ENCODE results near the gene TRAF5. TPM values are rescaled to one million over a fixed set of nuclear protein-coding genes. Genes with fewer than 3 reads are reported as not detected.
"Not testable (repeated sequence)": the region's sequence is repeated elsewhere in the genome, so short reads cannot be mapped to it uniquely, and the experiment has no call there.

The TRAF5 gene
- total RNA-seq, 1 donor from 2014 or later: 14.4 TPM

- not testable (repeated sequence) for H3K36me3 ChIP-seq (ENCODE audit: insufficient read depth, low read length); H3K9me3 ChIP-seq (ENCODE audit: insufficient read depth, low read depth, low read length); H3K4me3 ChIP-seq (ENCODE audit: insufficient read depth, low read depth, low read length); H3K4me1 Mint-ChIP-seq (ENCODE audit: low read depth, unreplicated experiment); H2AFZ ChIP-seq (ENCODE audit: low read depth, low read length); H4K20me1 ChIP-seq (ENCODE audit: insufficient read depth, low read length); H3K27ac ChIP-seq (ENCODE audit: low read depth, low read length); H3K4me2 ChIP-seq (ENCODE audit: low read length); H3K4me1 ChIP-seq (ENCODE audit: insufficient read depth, low read length); H3K27me3 Mint-ChIP-seq (ENCODE audit: low read depth, unreplicated experiment); H3K79me2 ChIP-seq (ENCODE audit: insufficient read depth, low read length); DNase-seq (ENCODE audit: low read depth); H3K27ac Mint-ChIP-seq (ENCODE audit: unreplicated experiment); H3K9ac ChIP-seq (ENCODE audit: low read length); FAIRE-seq; H3K27me3 ChIP-seq (ENCODE audit: insufficient read depth, low read length); H3K4me3 Mint-ChIP-seq (ENCODE audit: unreplicated experiment)
- H3K36me3 Mint-ChIP-seq (ENCODE audit: low read depth, unreplicated experiment): peaks cover 11% of the 10 kb centered on the region
- peaks cover 31% of the 10 kb centered on the region for H3K9me3 Mint-ChIP-seq (ENCODE audit: unreplicated experiment)
Observed at GRCh38 chr1:211407749-211408148, 81.1 kb downstream of the TRAF5 start.

GRCh38 chr1:211411639-211412038, 85.0 kb downstream of the TRAF5 start:
- Mint-ChIP-seq H3K36me3 (ENCODE audit: low read depth, unreplicated experiment) (peaks cover 6% of the 10 kb centered on the region), H3K9me3 (ENCODE audit: unreplicated experiment) (peaks cover 15% of the 10 kb centered on the region)
- no peak for FAIRE-seq

GRCh38 chr1:211415700-211416099, 89.1 kb downstream of the TRAF5 start:
- no peaks in the 10 kb centered on the region for H4K20me1 ChIP-seq (ENCODE audit: insufficient read depth, low read length)
- H3K27ac ChIP-seq (ENCODE audit: low read depth, low read length): peak overlapping the region; percentile 1
- no peaks in the 10 kb centered on the region for H3K9me3 ChIP-seq (ENCODE audit: insufficient read depth, low read depth, low read length)
- H3K4me1 ChIP-seq (ENCODE audit: insufficient read depth, low read length): peaks cover 6% of the 10 kb centered on the region
- TF ChIP-seq CTCF (IDR thresholded peaks at IDR 0.05; ENCODE audit: insufficient read depth, low read depth, low read length): no peak
- no peak for TF ChIP-seq EZH2 (IDR thresholded peaks at IDR 0.05; ENCODE audit: insufficient read depth, low read length)
- DNase-seq (ENCODE audit: low read depth): peak; percentile 2
- no peak for FAIRE-seq
- peak overlapping the region; percentile 81 for H3K4me3 Mint-ChIP-seq (ENCODE audit: unreplicated experiment)
- peaks cover 1% of the 10 kb centered on the region for H3K9me3 Mint-ChIP-seq (ENCODE audit: unreplicated experiment)
- peaks cover 23% of the 10 kb centered on the region for H3K4me1 Mint-ChIP-seq (ENCODE audit: low read depth, unreplicated experiment)
- H3K4me2 ChIP-seq (ENCODE audit: low read length): peak overlapping the region; percentile 71
- H3K36me3 Mint-ChIP-seq (ENCODE audit: low read depth, unreplicated experiment): peaks cover 2% of the 10 kb centered on the region
- no peaks in the 10 kb centered on the region for H3K27me3 ChIP-seq (ENCODE audit: insufficient read depth, low read length)
- peak overlapping the region; percentile 59 for H3K9ac ChIP-seq (ENCODE audit: low read length)
- H3K4me3 ChIP-seq (ENCODE audit: insufficient read depth, low read depth, low read length): peak overlapping the region; percentile 39
- no peaks in the 10 kb centered on the region for H3K79me2 ChIP-seq (ENCODE audit: insufficient read depth, low read length)
- peak overlapping the region; percentile 59 for H2AFZ ChIP-seq (ENCODE audit: low read depth, low read length)
- H3K36me3 ChIP-seq (ENCODE audit: insufficient read depth, low read length): no peaks in the 10 kb centered on the region
- peak overlapping the region; percentile 95 for H3K27ac Mint-ChIP-seq (ENCODE audit: unreplicated experiment)
- no peaks in the 10 kb centered on the region for H3K27me3 Mint-ChIP-seq (ENCODE audit: low read depth, unreplicated experiment)

More at GRCh38 chr1:211411639-211412038, 85.0 kb downstream of the TRAF5 start:
- TF ChIP-seq EZH2 (IDR thresholded peaks at IDR 0.05; ENCODE audit: insufficient read depth, low read length) (no peak), CTCF (IDR thresholded peaks at IDR 0.05; ENCODE audit: insufficient read depth, low read depth, low read length) (no peak)
- no peaks in the 10 kb centered on the region for H3K79me2 ChIP-seq (ENCODE audit: insufficient read depth, low read length)
- H3K4me1 ChIP-seq (ENCODE audit: insufficient read depth, low read length): no peaks in the 10 kb centered on the region
- Mint-ChIP-seq H3K27ac (ENCODE audit: unreplicated experiment) (no peak overlapping the region), H3K4me1 (ENCODE audit: low read depth, unreplicated experiment) (peaks cover 6% of the 10 kb centered on the region), H3K27me3 (ENCODE audit: low read depth, unreplicated experiment) (no peaks in the 10 kb centered on the region), H3K4me3 (ENCODE audit: unreplicated experiment) (no peak overlapping the region)
- no peaks in the 10 kb centered on the region for H3K9me3 ChIP-seq (ENCODE audit: insufficient read depth, low read depth, low read length)
- H4K20me1 ChIP-seq (ENCODE audit: insufficient read depth, low read length): no peaks in the 10 kb centered on the region
- H3K4me2 ChIP-seq (ENCODE audit: low read length): no peak overlapping the region
- no peak overlapping the region for H2AFZ ChIP-seq (ENCODE audit: low read depth, low read length)
- DNase-seq (ENCODE audit: low read depth): no peak
- no peaks in the 10 kb centered on the region for H3K27me3 ChIP-seq (ENCODE audit: insufficient read depth, low read length)
- H3K27ac ChIP-seq (ENCODE audit: low read depth, low read length): no peak overlapping the region
- H3K9ac ChIP-seq (ENCODE audit: low read length): no peak overlapping the region
- no peak overlapping the region for H3K4me3 ChIP-seq (ENCODE audit: insufficient read depth, low read depth, low read length)
- no peaks in the 10 kb centered on the region for H3K36me3 ChIP-seq (ENCODE audit: insufficient read depth, low read length)

- peak overlapping the region; percentile 71 for H3K4me2 ChIP-seq (ENCODE audit: low read length)
Observed at GRCh38 chr1:211416246-211416627, 89.6 kb downstream of the TRAF5 start.

More at GRCh38 chr1:211416246-211416627, 89.6 kb downstream of the TRAF5 start:
- H4K20me1 ChIP-seq (ENCODE audit: insufficient read depth, low read length); H3K4me1 ChIP-seq (ENCODE audit: insufficient read depth, low read length); H3K27me3 Mint-ChIP-seq (ENCODE audit: low read depth, unreplicated experiment); H3K27me3 ChIP-seq (ENCODE audit: insufficient read depth, low read length); H3K79me2 ChIP-seq (ENCODE audit: insufficient read depth, low read length); H3K9me3 Mint-ChIP-seq (ENCODE audit: unreplicated experiment); H3K36me3 ChIP-seq (ENCODE audit: insufficient read depth, low read length); FAIRE-seq; H3K9me3 ChIP-seq (ENCODE audit: insufficient read depth, low read depth, low read length); H3K36me3 Mint-ChIP-seq (ENCODE audit: low read depth, unreplicated experiment): not testable (repeated sequence)
- DNase-seq (ENCODE audit: low read depth): peak; percentile 8
- Histone ChIP-seq H3K27ac (ENCODE audit: low read depth, low read length) (peak overlapping the region; percentile 45), H3K4me3 (ENCODE audit: insufficient read depth, low read depth, low read length) (peak overlapping the region; percentile 39), H2AFZ (ENCODE audit: low read depth, low read length) (peak overlapping the region; percentile 59), H3K9ac (ENCODE audit: low read length) (peak overlapping the region; percentile 59)
- Mint-ChIP-seq H3K4me1 (ENCODE audit: low read depth, unreplicated experiment) (peaks cover 25% of the 10 kb centered on the region), H3K4me3 (ENCODE audit: unreplicated experiment) (peak overlapping the region; percentile 81), H3K27ac (ENCODE audit: unreplicated experiment) (peak overlapping the region; percentile 95)

Measured in astrocyte (in vitro differentiated cells and primary cell).